Muscle layer of colon (tissue), 2 donors: ENCODE data around the gene EFNB3.

Source experiments
- H3K27ac ChIP-seq: one replicate; pipeline ENCODE4 v1.7.0; 2013; ENCODE audit warnings: low read depth, mild to moderate bottlenecking, low read length, moderate library complexity
- H3K27me3 ChIP-seq, 2 donors: one replicate each; pipeline ENCODE4 v1.7.0; 2013; ENCODE audit warnings: low read length in 2 of 2, mild to moderate bottlenecking in 2 of 2; ENCODE audit not compliant: insufficient read depth in 2 of 2, control insufficient read depth in 1 of 2
- H3K36me3 ChIP-seq: one replicate; pipeline ENCODE4 v1.7.0; 2013; ENCODE audit warnings: mild to moderate bottlenecking, low read length; ENCODE audit not compliant: insufficient read depth
- H3K4me1 ChIP-seq: one replicate; pipeline ENCODE4 v1.7.0; 2013; ENCODE audit warnings: mild to moderate bottlenecking, low read length; ENCODE audit not compliant: insufficient read depth
- H3K4me3 ChIP-seq, 2 donors: one replicate each; pipeline ENCODE4 v1.7.0; 2013; ENCODE audit warnings: low read length in 2 of 2, low read depth in 1 of 2, mild to moderate bottlenecking in 1 of 2, moderate library complexity in 1 of 2
- H3K9ac ChIP-seq: one replicate; pipeline ENCODE4 v1.7.0; 2013; ENCODE audit warnings: low read length
- H3K9me3 ChIP-seq: one replicate; pipeline ENCODE4 v1.7.0; 2013; ENCODE audit warnings: mild to moderate bottlenecking, low read length
- donor health status: abdominal sarcoma.
- donor health status: Adenocarcinoma of cecum.

Gene EFNB3

GRCh38 chr17:7712111-7712771, 7.2 kb downstream of the EFNB3 start:
- no peaks in the 10 kb centered on the region for H3K9me3 ChIP-seq
- H3K27ac ChIP-seq, result no peak overlapping the region

GRCh38 chr17:7713782-7714181, 8.8 kb downstream of the EFNB3 start:
- Histone ChIP-seq H3K9ac (no peak overlapping the region), H3K4me3 (no peak overlapping the region), H3K27ac (no peak overlapping the region), H3K36me3 (no peaks in the 10 kb centered on the region), H3K27me3 (peaks cover 30 to 70% of the 10 kb centered on the region in 2 donors), H3K4me1 (peaks cover 7% of the 10 kb centered on the region), H3K9me3 (no peaks in the 10 kb centered on the region)

More at GRCh38 chr17:7712111-7712771, 7.2 kb downstream of the EFNB3 start:
- Histone ChIP-seq H3K36me3 (no peaks in the 10 kb centered on the region), H3K4me1 (peaks cover 7% of the 10 kb centered on the region), H3K27me3 (peaks cover 30 to 82% of the 10 kb centered on the region in 2 donors), H3K9ac (no peak overlapping the region), H3K4me3 (no peak overlapping the region)

DNA sequence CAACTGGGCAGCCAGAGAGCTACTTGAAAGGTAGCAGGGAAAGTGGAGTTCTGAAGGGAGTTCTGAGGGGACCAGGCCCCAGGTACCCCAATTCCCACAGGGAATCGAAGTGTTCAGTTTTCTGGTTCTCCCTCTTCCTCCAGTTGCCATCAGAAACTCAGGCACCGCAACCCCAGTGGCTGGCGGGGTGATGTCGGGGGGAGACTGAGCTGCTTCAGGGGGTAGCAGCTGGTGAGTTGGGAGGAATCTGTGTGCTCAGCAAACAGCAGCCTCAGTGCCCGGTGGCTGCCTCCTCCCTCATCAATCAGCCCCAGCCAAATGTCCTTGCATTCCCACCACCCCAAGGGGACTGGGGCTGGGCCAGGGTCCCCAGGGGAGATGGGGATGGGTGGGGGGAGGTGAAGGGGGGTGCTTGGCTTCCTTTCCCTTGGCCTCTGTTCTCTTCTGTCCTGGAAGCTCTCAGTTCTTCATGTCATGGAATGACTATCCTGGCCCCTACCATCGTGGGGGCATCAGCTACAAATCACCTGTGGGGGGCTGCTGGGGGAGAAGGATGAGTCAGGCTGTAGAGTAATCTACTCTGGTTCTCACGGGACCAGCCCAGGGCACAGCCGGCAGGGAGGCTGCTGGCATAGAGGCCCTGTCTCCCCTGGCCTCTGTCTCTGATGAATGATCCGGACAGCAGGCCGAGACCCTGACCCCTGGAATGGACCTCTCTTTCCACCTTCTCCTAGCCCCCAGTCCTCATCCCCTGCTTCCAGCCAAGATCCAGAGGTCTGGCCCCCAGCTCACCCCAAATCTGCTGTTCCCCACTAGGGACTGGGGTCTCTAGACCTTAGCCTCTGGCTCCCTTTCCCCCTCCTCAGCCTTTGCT, 10.0 kb downstream of the EFNB3 start:
- Histone ChIP-seq H3K9ac (no peak overlapping the region), H3K27ac (no peak overlapping the region), H3K27me3 (peaks cover 30 to 60% of the 10 kb centered on the region in 2 donors), H3K4me1 (peaks cover 7% of the 10 kb centered on the region), H3K9me3 (no peaks in the 10 kb centered on the region), H3K36me3 (no peaks in the 10 kb centered on the region), H3K4me3 (no peak overlapping the region)

DNA sequence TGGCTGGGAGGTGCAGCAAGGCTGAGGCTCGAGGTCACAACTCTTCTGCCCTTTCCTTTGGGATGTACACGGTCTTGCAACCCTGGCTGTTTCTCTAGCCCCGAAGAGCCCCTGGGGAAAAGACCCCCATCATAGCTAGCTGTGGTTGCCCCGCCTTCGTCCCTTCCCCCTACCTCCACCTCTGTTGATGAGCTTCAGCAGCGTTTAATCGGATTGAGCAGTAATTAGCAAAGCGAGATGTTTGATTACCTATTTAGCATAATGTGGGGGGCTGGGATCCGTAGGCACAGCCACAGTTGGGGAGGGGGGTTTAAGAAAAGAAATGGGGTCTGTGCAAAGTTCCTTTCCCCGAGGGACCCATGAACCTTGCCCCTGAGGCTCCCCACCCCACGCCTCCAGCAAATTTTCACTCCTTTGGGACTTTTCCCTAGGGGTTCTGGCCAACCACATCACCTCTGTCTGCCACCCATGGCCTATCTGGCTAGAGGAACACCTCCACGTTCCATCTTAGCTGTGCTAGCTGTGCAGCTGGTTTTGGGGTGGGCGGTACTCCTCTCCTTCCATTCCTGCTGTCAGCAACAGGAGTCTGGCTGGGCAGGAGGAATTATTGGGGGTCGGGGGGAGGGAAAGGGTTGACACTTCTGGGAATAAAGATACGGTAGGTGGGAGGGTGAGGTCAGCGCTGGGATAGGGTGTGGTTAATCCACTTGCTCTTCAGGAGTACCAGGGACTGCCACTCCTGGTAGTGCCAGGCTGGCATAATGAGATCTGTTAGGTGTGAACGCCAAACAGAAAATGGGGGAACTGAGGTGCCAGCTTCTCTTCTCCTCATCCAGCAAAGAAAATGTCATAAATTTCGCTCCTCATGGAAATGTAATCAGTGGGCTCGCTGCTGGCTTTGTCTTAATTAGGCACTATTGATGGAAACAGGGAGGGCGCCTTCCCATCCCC, 11.2 kb downstream of the EFNB3 start:
- H3K4me3 ChIP-seq, result peak overlapping the region; percentile 60 to 83
- no peak overlapping the region for H3K9ac ChIP-seq
- no peaks in the 10 kb centered on the region for H3K36me3 ChIP-seq
- H3K27ac ChIP-seq, result peak overlapping the region; percentile 35
- no peaks in the 10 kb centered on the region for H3K9me3 ChIP-seq
- H3K4me1 ChIP-seq, result peaks cover 7% of the 10 kb centered on the region
- peaks cover 30 to 47% of the 10 kb centered on the region in 2 donors for H3K27me3 ChIP-seq

GRCh38 chr17:7716901-7717755, 12.1 kb downstream of the EFNB3 start, which contains the start of gene DNAH2:
DNAH2 (plus strand) TSS chr17:7717744; CDS start chr17:7719735, 1,991 bp downstream.
- Histone ChIP-seq H3K4me1 (peaks cover 7% of the 10 kb centered on the region), H3K27ac (peak within 1 kb of the TSS; percentile 35), H3K27me3 (peaks cover 25 to 38% of the 10 kb centered on the region in 2 donors), H3K9me3 (no peaks in the 10 kb centered on the region), H3K9ac (no peak within 1 kb of the TSS), H3K4me3 (peak within 1 kb of the TSS; percentile 60 to 83), H3K36me3 (no peaks in the 10 kb centered on the region)

DNA sequence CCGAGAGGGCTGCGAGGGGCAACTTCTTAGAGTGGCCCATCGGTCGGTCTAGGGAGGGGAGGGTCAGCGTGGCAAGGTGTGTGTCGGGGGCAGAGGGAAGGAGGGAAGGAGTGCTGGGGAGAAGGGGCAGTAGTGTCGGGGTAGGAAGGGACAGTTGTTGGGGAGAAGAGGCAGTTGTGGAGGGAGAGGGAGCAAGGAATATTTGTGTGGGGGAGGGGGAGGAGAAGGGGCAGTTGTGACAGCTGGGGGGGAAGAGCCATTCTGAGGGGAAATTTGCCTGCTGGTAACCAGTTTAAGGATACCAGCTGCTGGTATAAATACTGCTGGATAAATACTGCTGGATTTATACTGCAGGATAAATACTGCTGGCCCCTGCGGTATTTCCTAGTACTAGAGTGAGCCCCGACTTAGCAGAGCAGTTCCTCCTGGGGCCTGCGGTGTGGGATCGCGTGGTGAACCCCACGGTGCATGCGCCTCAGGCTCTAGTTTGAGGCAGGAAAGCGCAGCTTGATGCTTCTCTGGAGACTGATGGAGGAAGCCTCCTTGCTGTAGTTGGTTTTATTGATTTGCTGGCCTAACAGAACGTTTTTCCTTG, 12.9 kb downstream of the EFNB3 start:
- Histone ChIP-seq H3K4me3 (peak overlapping the region; percentile 60 to 83), H3K9ac (no peak overlapping the region), H3K9me3 (no peaks in the 10 kb centered on the region), H3K36me3 (no peaks in the 10 kb centered on the region), H3K4me1 (peaks cover 7% of the 10 kb centered on the region), H3K27ac (peak overlapping the region; percentile 35), H3K27me3 (peaks cover 25 to 35% of the 10 kb centered on the region in 2 donors)

DNA sequence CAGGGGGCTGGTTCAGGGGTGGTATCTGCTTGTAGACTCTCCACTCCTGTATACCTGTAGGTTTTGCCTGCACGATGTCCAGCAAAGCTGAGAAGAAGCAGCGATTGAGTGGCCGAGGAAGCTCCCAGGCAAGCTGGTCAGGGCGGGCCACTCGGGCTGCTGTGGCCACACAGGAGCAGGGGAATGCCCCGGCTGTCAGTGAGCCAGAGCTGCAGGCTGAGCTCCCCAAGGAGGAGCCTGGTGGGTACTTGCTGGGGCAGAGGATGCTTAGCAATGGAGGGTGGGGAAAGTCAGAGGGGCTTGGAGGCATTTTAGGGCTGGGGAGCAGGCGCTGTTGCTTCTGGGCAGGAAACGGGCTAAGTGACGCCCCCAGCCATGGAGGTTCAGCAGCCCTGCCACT, 14.7 kb downstream of the EFNB3 start:
- no peak overlapping the region for H3K9ac ChIP-seq
- H3K36me3 ChIP-seq, result no peaks in the 10 kb centered on the region
- no peak overlapping the region for H3K27ac ChIP-seq
- peaks cover 7% of the 10 kb centered on the region for H3K4me1 ChIP-seq
- peaks cover 19 to 22% of the 10 kb centered on the region in 2 donors for H3K27me3 ChIP-seq
- no peak overlapping the region for H3K4me3 ChIP-seq
- H3K9me3 ChIP-seq, result no peaks in the 10 kb centered on the region

DNA sequence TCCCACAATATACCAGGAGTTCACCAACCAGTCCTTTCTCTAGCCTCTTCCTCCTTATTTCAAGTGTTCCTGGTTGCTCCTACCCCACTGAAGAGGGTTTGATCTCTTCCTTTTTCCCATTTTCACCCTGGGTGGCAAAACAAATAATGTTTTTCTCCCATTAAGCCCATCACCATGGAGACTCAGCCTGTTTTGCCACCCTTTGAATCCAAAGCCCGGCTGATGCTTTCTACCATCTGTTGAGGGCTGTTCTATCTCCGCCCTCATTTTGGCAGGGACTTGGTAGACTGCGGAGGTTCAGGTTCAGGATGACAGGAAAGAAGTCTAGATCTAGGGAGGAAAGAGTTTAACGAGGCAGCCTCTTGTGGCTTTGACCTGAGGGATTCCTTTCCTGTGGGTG, 15.1 kb downstream of the EFNB3 start:
- Histone ChIP-seq H3K9me3 (no peaks in the 10 kb centered on the region), H3K9ac (no peak overlapping the region), H3K4me3 (no peak overlapping the region), H3K36me3 (no peaks in the 10 kb centered on the region), H3K4me1 (peaks cover 7% of the 10 kb centered on the region), H3K27me3 (peaks cover 14 to 18% of the 10 kb centered on the region in 2 donors), H3K27ac (no peak overlapping the region)

GRCh38 chr17:7721612-7722011, 16.6 kb downstream of the EFNB3 start:
- H3K36me3 ChIP-seq, result no peaks in the 10 kb centered on the region
- H3K4me3 ChIP-seq, result no peak overlapping the region
- H3K27me3 ChIP-seq, result peaks cover 0 to 3% of the 10 kb centered on the region in 2 donors
- no peak overlapping the region for H3K27ac ChIP-seq
- H3K9ac ChIP-seq, result no peak overlapping the region
- peaks cover 2% of the 10 kb centered on the region for H3K4me1 ChIP-seq
- H3K9me3 ChIP-seq, result no peaks in the 10 kb centered on the region

DNA sequence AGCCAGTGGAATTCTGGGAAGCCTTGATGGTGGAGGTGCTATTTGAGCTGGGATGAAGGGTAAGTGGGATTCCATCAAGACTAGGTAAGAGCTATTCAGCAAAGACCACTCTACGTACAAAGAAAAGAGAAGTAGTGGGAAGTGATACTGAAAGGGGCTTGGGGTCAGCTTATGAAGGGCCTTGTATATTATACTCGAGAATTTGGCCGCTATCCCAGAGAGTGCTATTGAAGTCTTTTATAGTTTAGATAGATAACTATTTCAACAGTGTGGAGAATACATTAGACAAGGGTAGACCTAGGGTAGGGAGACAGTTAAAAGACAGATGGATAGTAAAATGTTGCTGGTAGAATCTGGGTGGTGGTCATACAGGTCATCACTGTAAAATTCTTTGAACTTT, 22.9 kb downstream of the EFNB3 start:
- Histone ChIP-seq H3K36me3 (no peaks in the 10 kb centered on the region), H3K4me1 (no peaks in the 10 kb centered on the region), H3K9me3 (no peaks in the 10 kb centered on the region), H3K4me3 (no peak overlapping the region), H3K27me3 (no peaks in the 10 kb centered on the region), H3K9ac (no peak overlapping the region), H3K27ac (no peak overlapping the region)
